Thyroid gland (tissue), 4 donors: ENCODE results near the gene CNTFR.

Source experiments
- CTCF ChIP-seq, 6 experiments: fragments of 200-600 bp in 3 of 6; fragments of 450-650 bp in 3 of 6; sonication (generic) in 3 of 6; IDR thresholded peaks; one replicate each; pipeline ENCODE4 v1.5.1; 2016 to 2019; ENCODE audit warnings: antibody characterized with exemption in 6 of 6, mild to moderate bottlenecking in 2 of 6, inconsistent platforms in 1 of 6, moderate library complexity in 1 of 6
- POLR2A ChIP-seq, 2 donors: fragments of 450-650 bp; IDR thresholded peaks; one replicate each; pipeline ENCODE4 v1.6.1; 2017; ENCODE audit warnings: antibody characterized with exemption in 2 of 2, mild to moderate bottlenecking in 2 of 2, moderate library complexity in 1 of 2

- TF ChIP-seq POLR2A (IDR thresholded peaks at IDR 0.05) (no peak), CTCF (IDR thresholded peaks at IDR 0.05) (no peak)
Measured at GRCh38 chr9:34611251-34611810, 21.8 kb upstream of the CNTFR start.
